ENCODE results near the gene ACADS. TPM values are rescaled to one million over a fixed set of nuclear protein-coding genes. Genes with fewer than 3 reads are reported as not detected.

Gene ACADS
- total RNA-seq, 4 donors from 2014 or later: 11.3 to 30.9 (median 19.6) TPM

- no peak for DNase-seq
- no peak overlapping the region for H3K27ac ChIP-seq
- no peaks in the 10 kb centered on the region for H3K27me3 ChIP-seq
- H3K9me3 ChIP-seq: no peaks in the 10 kb centered on the region
- WGBS, 2 donors: 84 to 90% methylated on average over 7 to 11 of the region's 15 CpGs
- no peaks in the 10 kb centered on the region for H3K4me1 ChIP-seq
- no peak for TF ChIP-seq CTCF (IDR thresholded peaks at IDR 0.05)
- no peak for TF ChIP-seq POLR2A (IDR thresholded peaks at IDR 0.05)
- H3K36me3 ChIP-seq: peaks cover 0 to 2% (median 0%) of the 10 kb centered on the region in 3 donors
- intact Hi-C loops (cut with DNase I): no loop called here
- no peak overlapping the region for H3K4me3 ChIP-seq
Observed at GRCh38 chr12:120744922-120745493, 19.4 kb downstream of the ACADS start.

DNA sequence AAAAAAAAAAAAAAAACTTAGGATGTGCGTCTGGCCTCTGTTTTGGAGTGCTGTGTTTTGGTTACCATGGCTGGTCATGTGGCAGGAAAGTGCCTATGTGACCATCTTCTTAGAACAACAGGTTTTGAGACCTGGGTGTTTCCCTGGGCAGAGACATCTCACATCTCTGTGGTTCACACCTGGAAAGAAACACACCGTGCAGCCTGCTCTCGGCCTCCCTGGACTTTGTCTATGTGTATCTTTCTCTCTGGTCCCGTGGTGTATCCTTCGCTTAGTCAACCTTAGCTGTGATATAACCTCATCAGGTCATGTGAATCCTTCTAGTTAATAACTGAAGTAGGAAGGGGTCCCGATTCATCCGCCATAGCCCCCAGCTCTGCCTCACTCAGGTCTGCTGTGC is 22.6 kb downstream of the ACADS start:
- Histone ChIP-seq H3K4me3 (no peak overlapping the region), H3K9me3 (no peaks in the 10 kb centered on the region), H3K36me3 (no peaks in the 10 kb centered on the region), H3K27ac (no peak overlapping the region), H3K27me3 (no peaks in the 10 kb centered on the region), H3K4me1 (no peaks in the 10 kb centered on the region)
- no peak for DNase-seq
- intact Hi-C loops (cut with DNase I): no loop called here
- 78 to 88% methylated on average over 7 of the region's 7 CpGs for WGBS, 2 donors
- TF ChIP-seq POLR2A (IDR thresholded peaks at IDR 0.05): no peak
- TF ChIP-seq CTCF (IDR thresholded peaks at IDR 0.05): no peak

- Histone ChIP-seq H3K4me3 (no peak overlapping the region), H3K4me1 (no peaks in the 10 kb centered on the region), H3K9me3 (no peaks in the 10 kb centered on the region), H3K36me3 (no peaks in the 10 kb centered on the region), H3K27ac (no peak overlapping the region), H3K27me3 (no peaks in the 10 kb centered on the region)
- intact Hi-C loops (cut with DNase I): no loop called here
- WGBS, 2 donors: 76 to 81% methylated on average over 5 of the region's 5 CpGs
- TF ChIP-seq POLR2A (IDR thresholded peaks at IDR 0.05): no peak
- no peak for TF ChIP-seq CTCF (IDR thresholded peaks at IDR 0.05)
- DNase-seq: no peak
Observed at GRCh38 chr12:120749256-120749655, 23.6 kb downstream of the ACADS start.

DNA sequence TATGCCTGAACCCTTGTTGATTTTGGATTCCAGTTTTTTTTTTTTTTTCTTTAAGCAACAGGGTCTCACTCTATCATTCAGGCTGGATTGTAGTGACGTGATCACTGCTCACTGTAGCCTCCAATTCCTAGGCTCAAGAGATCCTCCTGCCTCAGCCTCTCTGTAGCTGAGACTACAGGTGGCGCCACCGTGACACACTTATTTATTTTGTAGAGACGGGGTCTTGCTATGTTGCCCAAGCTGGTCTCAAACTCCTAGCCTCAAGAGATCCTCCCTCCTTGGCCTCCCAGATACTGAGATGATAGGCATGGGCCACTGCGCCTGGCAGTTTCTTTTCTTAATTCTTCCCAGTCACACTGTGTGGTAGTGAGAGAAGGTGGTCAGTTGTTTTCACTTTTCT is 25.2 kb downstream of the ACADS start:
- Histone ChIP-seq H3K36me3 (no peaks in the 10 kb centered on the region), H3K4me3 (no peak overlapping the region), H3K27ac (no peak overlapping the region), H3K27me3 (no peaks in the 10 kb centered on the region), H3K4me1 (no peaks in the 10 kb centered on the region), H3K9me3 (no peaks in the 10 kb centered on the region)
- no peak for TF ChIP-seq CTCF (IDR thresholded peaks at IDR 0.05)
- TF ChIP-seq POLR2A (IDR thresholded peaks at IDR 0.05): no peak
- intact Hi-C loops (cut with DNase I): no loop called here
- DNase-seq: no peak
- 93 to 97% methylated on average over 5 of the region's 5 CpGs for WGBS, 2 donors

DNA sequence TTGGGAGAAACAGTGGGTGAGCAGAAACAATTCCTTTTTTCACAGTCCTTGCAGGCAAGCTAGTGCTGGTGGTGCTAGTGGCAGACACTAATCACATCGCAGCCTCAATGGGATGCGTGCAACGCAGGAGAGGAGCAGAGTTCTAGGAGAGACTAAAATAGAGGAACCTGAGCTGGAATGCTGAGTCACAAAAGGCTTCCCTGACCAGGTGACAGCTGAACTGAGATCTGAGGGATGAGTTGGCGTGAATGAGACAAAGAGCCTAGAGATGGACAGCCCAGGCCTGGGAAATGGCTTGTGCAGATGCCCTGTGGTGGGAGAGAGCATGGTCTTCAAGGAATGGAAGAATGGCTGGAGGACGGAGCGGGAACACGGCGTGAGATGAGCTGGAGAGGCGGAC is 25.8 kb downstream of the ACADS start:
- TF ChIP-seq CTCF (IDR thresholded peaks at IDR 0.05) (no peak), POLR2A (IDR thresholded peaks at IDR 0.05) (no peak)
- WGBS, 2 donors: 89 to 94% methylated on average over 9 of the region's 9 CpGs
- Histone ChIP-seq H3K27me3 (no peaks in the 10 kb centered on the region), H3K36me3 (no peaks in the 10 kb centered on the region), H3K4me1 (no peaks in the 10 kb centered on the region), H3K9me3 (no peaks in the 10 kb centered on the region), H3K27ac (no peak overlapping the region), H3K4me3 (no peak overlapping the region)
- intact Hi-C loops (cut with DNase I): no loop called here
- DNase-seq: no peak
